GM18907 (cell line): ENCODE measurements around the gene MLX.

Source experiments
- ATAC-seq: cut with Tn5 transposase; IDR thresholded peaks from one replicate; pipeline ENCODE4 v1.9.1; 2021; ENCODE audit warnings: mild to moderate bottlenecking, moderate library complexity; ENCODE audit not compliant: unreplicated experiment

Gene MLX, protein sequence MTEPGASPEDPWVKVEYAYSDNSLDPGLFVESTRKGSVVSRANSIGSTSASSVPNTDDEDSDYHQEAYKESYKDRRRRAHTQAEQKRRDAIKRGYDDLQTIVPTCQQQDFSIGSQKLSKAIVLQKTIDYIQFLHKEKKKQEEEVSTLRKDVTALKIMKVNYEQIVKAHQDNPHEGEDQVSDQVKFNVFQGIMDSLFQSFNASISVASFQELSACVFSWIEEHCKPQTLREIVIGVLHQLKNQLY

GRCh38 chr17:42566883-42567573 is at the start of gene MLX:
Gene MLX (plus strand): TSS chr17:42567100. CDS start chr17:42567125, 25 bp downstream.
- peak; percentile 65 for ATAC-seq

DNA sequence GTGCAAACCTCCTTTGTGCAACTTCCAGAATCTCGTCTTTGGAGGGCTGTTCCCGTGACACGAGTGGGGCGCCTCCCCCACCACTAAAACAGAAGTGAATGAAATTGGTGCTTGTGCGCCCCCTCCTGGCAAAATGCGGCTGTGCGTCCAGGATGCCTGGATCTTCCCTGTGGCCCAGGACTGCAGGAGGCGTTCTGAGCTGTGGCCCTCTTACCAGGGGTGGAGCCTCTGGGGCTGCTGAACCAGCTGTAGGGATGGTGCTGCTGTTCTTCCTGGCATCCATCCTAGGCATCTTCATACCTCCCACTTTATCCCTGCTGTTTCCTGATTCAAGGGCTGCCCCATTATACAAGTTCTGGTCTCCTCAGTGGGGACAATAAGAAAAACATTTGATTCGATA is 49.4 kb upstream of the MLX start:
- ATAC-seq = no peak

GRCh38 chr17:42518046-42518754 is 48.7 kb upstream of the MLX start:
- no peak for ATAC-seq

DNA sequence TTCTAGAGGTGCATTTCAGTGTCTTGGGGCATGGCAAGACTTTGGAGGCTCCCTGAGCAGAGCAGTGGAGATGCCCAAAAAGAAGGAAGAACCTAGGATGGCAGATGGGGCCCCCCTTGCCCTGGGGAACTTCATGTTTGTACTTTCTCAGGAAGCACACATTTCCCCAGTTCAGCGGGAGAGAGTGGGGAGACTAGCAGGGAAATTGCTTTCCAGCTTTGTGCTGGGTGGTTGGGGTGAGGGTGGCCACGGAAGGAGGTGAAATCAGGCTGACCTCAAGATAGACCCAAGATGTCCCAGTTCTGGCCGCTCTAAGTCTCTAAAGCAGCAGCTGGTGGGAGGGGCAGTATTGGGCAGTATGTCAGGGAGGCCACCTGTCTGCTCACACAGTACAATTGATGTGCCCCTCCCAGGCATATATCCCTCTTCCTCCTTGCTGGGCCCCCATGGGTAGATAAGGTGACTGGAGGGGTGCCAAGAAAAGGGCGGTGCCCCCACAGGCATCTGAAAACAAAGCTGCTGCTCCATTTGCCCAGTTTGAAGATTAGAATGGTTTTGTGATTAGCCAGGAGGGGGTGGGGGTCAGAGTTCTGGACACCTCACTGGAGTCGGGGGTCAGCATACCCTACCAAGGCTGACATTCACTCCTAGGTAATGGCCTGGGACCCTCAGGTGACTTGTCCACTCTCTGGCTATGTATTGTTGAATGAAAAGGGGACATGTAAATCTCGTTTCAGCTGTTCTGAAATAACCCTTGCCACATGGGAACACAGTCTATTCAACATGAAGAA is 48.0 kb upstream of the MLX start:
- ATAC-seq = no peak

DNA sequence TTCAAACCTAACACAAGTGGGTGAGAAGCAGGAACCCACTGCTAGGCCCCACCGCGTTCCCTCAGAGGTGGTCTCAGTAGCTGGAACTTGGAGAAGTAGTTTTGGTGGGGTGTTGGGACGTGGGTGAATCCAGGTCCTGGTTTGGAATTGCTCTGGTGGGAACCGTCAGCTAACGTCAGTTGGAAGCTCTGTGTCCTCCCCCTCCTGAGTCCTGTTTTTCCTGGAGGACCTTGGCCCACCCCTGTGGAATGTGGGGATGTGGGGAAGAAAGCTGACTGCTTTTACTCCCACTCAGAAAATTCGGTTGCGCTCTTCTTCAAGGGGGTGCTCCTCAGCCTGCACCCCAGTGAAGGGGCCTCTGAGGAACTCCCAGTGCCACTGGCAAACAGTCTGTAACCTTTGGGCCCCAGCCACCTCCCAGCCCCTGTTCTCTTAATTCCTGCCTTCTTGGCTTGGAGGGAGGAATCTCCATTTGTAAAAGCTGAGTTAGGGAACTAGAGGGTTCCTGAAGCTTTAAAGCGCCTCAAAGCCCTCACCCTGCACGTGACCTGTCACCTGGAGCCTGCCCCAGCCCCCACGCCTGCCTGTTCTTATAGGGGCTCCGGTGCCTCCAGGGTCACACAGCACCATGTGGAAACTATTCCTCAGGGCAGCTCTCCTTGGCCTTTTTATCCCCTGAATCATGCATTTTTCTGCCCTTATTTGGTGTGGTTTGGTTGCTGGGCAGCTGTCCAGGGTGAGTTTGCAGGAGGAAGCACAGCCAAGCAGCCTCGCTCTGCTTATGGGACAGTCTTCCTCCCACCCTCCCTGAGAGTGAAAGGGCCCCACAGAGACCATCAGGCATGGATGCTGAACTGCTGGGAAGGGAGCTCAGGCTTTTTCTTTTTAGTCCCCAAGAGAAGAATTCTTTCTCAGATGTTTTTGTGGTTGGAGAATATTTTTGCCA is 47.1 kb upstream of the MLX start:
- ATAC-seq = no peak

DNA sequence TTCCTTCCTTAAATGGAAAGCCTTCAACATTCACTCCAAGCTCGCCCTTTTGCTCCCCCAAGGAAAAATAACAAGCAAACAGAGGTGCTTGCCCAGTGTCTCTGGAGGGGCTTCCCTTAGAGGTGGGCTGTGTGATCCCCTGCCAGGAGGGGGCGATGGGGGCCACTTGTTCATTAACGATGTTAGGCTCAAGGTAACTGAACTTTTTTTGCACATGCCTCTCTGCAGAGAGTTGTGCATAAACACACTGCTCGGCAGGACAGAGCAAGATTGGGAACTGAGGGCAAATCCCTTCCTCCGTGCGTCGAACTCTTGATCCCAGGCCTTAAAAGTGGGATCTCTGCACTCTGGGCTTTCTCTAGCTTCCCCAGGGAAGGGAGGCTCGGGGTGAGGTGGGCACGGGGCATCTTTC is 46.4 kb upstream of the MLX start:
- ATAC-seq = no peak

DNA sequence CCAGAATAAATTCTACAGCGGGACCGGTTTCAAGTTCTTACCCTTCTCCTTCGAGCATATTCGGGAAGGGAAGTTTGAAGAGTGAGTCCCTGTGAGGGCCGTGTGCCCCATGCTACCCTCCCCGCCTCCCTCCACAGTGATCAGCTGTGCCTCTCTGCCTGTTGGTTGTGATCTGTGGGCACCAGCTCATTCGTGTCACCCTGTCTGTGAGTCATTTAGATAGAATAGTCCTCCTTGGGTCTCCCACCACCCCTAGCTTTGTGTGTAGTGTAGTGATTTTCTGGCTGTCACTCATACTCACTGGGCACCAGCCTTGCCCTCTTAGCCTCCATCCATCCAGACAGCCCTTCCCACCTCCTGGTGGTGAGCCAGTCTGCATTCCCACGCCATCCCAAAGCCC is 45.9 kb upstream of the MLX start:
- no peak for ATAC-seq

GRCh38 chr17:42521666-42522262 is 45.1 kb upstream of the MLX start:
- ATAC-seq = no peak

GRCh38 chr17:42522263-42522790 is 44.6 kb upstream of the MLX start:
- no peak for ATAC-seq

- ATAC-seq = no peak
Measured at GRCh38 chr17:42522798-42523278, 44.1 kb upstream of the MLX start.

DNA sequence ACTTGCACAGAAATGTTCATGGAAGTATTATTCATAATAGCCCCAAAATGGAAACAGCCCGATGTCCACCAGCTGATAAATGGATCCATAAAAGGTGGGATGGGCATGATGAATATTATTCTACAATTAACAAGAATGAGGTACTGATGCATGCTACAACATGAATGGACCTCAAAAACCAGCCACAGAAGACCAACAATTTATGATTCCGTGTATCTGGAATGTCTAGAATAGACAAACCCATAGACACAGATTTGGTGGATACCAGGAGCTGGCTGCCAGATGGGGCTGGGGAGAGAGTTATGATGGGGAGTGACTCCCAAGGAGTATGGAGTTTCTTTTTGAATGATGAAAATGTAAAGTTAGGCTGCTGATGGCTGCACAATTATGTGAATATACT is 41.7 kb upstream of the MLX start:
- ATAC-seq = no peak

GRCh38 chr17:42526031-42526444 is 40.9 kb upstream of the MLX start:
- no peak for ATAC-seq

DNA sequence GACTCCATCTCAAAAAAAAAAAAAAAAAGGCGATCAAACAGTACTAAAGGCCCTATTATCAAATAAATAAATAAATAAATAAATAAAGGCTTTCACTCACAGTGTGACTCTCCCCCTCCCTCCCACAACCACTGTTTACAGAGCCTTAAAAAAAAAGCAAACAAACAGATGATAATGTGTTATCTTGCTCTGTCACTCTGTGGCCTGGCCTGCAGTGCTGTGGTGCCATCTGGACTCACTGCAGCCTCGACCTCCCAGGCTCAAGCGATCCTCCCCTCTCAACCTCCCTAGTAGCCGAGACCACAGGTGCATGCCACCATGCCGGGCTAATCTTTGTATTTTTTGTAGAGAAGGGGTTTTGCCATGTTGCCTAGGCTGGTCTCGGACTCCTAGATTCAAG is 39.0 kb upstream of the MLX start:
- no peak for ATAC-seq

DNA sequence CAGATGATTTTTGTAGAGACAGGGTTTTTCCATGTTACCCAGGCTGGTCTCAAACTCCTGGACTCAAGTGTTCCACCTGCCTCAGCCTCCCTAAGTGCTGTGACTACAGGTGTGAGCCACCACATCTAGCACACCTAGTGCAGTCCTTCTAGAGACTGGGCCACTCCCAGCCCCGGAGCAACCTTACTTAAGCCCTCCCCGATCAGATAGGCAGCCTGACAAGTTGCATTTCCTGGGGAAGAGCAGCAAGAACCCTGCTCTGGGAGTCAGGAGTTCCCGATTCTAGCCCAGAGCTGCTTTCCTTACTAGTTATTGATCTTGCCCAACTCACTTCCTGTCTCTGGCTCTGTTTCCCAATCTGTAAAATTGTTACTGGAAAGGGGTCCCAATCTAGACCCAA is 37.8 kb upstream of the MLX start:
- no peak for ATAC-seq

GRCh38 chr17:42530952-42531454 is 35.9 kb upstream of the MLX start:
- ATAC-seq = no peak

GRCh38 chr17:42531455-42532354 is 35.2 kb upstream of the MLX start:
- no peak for ATAC-seq

GRCh38 chr17:42535155-42536047 is 31.5 kb upstream of the MLX start:
- no peak for ATAC-seq
